GM21737 (cell line): ENCODE results near the gene PPFIA2.

Experiments used
- ATAC-seq: cut with Tn5 transposase; IDR thresholded peaks from one replicate; pipeline ENCODE4 v1.9.1; 2021; ENCODE audit warnings: mild to moderate bottlenecking, moderate library complexity; ENCODE audit not compliant: unreplicated experiment

The PPFIA2 gene

DNA sequence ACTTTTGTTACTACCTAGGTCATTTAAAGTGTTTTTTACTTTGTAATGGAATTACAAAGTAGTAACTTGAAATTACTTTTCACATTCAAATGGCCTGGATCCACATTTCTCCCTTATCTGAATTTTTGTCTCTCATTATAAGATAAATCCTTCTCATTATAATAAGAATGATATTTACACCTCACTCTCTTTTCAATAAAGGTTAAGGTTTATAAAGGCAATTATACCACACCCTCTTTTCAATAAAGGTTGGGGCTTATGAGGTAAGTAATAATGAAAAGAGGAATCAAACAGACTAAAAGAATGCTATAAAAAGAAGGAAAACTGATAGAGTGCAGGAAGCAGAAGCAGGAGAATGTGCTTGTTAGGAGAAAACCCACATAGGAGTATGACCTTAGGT lies 470.5 kb downstream of the PPFIA2 start:
- no peak for ATAC-seq

DNA sequence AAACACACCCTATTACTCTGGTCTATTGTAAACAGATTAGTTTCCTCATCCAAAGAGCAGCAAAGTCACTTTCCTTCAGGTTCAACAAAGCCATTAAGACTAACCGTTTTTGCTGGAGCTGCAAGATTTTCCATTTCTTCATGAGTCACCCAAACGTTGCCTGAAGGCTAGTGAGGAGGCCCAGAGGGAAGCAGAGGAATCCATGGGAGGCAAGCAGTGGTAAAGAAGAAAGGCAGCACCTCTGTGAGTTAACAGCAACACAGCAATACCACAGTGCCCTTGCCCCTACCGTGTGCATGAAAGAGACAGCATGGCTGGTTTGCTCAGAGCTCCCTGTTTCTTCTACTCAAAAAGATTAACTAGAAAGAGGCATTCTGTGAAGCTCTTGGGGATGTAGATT lies 475.0 kb downstream of the PPFIA2 start:
- ATAC-seq, result no peak

DNA sequence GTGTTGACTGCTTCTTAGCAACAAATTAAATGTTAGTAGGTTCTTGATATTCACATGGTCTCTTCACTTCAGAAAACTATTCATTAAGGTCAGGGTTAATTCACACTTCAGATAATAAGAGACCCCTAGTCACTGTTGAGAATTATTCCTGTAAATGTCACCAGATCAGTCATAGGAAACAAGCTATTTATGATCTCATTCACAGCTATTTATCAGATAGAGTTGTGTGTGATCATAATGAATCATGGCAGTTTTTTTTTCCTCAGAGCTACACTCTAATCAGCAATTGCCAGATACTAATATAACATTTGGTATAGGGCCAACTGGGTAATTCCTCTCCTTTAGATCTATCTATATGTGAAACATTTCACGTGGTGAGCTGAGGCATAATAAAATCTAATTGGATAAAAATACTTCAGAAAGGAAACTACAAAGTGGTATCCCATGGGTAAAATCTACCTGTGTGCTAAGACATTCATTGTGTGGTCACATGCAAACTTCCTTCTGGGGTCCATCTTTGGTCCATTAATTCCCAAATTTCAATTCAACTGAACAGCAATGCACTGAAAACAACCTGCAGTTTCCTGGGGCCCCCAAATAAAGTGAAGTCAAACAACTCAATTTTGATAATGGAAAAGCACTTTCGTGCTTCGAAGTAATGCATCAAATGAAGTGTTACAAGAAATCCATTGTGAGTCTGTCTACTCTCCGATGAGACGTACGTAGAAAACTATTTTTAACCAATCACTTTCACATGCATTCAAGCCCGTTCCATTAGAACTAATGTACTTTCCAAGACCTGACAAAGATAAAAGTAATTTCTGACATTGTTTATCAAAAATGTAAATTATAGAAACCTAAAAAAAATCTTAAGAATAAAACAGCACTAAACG lies 484.3 kb downstream of the PPFIA2 start:
- ATAC-seq, result no peak

DNA sequence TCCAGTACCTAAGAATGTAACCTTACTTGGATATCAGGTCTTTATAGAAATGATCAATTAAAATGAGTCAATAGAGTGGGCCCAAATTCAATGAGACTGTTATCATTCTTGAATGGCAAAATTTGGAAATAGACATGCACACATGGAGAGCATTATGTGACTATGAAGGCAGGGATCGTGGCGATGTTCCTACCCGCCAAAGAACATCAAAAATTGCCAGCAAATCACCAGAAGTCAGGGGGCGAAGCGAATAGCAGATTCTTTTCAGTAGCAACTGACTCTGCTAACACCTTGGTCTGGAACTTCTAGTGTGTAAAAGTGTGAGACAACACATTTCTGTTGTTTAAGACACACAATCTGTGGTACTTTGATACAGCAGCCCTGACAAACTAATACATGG lies 488.8 kb downstream of the PPFIA2 start:
- ATAC-seq, result no peak

DNA sequence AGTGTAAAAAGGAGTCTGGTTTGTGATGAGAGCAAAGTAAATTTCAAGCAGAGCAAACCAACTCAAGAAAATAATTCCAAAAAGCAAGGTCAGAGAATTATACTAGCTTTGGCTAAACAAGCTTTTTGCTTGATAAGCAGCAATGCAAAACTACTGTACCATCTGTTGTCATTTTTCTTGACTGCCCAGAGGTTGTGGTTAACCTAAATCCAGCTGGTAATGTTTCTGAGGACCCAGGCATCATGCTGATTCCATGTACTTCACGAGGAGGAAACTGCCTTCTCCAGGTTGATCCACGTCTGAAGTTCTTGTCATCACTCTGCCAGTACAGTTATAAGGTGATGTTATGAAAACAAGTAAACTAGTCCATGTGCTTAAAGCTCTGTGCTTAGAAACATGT lies 496.1 kb downstream of the PPFIA2 start:
- ATAC-seq, result no peak

DNA sequence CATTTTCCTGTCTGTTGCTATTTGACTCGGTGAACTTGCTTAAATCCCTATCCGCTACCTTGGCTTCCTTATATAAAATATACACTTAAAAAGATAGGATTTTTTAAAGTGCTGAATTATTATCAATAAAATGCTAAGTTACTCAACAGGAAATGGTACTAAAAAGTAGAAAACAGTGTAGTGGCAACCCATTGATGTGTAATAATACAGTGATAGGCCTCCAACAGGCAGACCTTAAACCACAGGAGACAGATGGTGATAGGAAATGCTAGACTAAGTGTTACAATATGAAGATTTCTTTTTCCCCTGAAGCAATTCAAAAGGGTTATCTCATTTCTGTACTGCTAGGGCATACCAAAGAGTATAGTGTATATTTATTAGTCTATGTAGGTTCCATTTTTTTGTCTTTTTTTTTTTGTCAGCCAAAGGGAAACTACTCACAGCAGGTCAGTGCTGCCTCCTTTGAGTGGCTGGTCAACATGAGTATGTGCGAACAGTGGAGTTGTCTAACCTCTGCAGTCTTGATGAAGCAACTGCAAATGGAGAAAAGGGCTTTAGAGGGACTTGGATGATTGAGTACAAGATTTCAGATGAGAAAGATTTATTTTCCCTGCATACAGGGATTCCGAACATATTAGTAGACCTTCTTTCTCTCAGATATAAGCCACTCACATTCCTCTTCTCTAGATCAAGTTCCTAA lies 497.5 kb downstream of the PPFIA2 start:
- ATAC-seq, result no peak

DNA sequence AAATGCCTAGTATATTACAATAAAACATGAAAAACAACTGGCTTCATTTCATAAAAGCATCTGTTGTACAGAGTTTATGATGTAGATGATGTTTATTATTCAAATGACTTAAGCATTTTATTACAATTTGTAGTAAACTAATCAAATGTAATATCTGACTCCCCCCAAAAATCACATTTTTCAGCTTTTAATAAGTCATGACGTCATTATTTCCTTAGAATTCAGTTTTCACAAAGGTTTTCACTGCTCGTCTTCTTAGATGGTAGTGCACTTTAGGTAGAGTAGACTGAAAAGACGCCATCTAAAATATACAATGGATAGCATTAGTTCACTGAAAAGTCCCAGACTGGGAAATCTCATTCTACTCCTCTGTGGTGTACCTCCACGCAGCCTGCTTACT lies 499.8 kb downstream of the PPFIA2 start:
- no peak for ATAC-seq

DNA sequence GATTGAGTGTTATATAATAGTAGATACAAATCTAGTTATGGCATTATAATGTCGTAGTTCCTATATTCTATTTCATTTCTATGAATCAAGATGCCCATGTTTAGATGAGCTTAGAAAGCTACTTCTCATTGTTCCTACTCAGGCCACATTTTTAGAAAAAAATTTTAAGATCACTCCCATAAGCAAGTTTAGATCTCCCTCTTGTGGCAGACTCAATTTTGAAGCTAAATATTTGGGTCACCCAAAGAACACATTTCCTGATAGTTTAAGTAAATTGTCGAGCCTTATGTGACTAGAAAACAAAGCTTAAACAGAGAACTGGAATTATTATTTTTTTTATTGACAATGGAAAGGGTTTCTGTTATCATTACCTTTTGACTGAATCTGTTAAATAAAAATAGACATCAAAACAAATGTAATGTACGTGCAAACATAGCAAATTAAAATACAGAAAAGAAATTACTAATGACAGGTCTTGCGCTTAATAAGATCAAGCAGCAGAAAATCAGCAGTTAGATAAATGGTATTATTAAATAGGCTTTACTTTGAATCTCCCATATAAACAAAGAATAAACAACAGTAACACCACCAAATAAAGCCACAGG lies 501.1 kb downstream of the PPFIA2 start:
- ATAC-seq, result no peak

DNA sequence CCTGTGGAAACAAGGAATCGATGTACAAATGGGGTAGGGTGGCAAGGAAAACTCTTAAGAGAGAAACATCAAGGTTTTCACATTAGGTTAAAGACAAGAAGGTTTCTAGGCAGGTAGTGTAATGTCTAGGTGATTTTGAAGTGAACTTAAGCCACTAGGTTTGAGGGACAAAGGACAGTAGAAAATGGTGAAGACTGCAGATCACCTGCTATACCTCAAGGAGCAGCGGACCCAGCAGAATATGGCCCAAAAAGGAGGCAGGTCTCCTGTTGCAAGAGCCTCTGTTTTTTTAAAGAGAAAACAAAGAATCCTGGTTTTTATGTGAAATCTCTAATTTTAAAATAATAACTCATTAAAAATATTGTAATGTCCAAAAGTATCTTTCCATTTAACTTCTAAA lies 503.2 kb downstream of the PPFIA2 start:
- ATAC-seq, result no peak

DNA sequence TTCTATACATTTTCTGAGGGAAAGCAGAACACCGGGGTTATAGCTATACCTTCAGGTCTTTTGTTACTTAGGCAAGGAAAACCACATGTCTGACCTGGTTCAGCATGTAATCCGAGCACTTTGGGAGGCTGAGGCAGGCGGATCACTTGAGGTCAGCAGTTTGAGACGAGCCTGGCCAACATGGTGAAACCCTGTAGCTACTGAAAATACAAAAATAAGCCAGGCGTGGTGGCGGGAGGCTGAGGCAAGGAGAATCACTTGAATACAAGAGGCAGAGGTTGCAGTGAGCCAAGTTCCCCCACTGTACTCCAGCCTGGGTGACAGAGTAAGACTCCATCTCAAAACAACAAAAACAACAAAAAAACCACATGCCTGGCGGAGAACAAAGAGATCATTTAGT lies 503.7 kb downstream of the PPFIA2 start:
- no peak for ATAC-seq

DNA sequence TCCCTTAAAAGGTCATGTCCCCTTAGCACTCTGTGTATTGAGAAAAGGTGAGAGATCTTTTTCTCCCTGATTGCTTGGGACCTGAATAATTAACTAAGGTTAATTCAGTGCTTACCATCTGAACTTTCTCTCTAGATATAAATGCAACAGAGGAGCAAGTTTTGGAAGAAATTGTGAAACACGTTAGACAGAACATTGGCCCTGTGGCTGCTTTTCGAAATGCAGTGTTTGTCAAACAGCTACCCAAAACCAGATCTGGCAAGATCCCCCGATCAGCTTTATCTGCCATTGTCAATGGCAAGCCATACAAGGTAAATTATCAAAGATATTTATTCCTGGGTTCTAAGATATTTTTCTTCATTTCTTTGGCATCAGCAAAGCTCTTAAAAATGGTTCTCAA lies 505.8 kb downstream of the PPFIA2 start:
- no peak for ATAC-seq

DNA sequence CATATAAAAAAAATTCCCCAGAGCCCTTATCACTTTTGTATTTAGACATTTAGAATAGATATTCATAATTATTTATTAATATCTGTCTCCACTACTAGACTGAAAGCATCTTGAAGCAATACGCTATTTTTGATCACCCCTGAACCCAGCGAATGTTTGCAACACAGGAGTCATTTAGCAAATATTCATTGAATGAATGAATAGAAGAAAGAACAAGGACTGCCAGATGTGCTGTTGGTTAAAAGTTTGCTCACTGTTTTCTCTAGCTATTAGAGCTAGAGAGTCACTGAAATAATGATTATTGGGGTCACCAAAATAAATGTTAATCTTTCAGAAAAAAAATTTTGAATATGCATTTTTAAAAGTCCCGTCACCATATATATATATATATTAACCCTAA lies 506.9 kb downstream of the PPFIA2 start:
- no peak for ATAC-seq

DNA sequence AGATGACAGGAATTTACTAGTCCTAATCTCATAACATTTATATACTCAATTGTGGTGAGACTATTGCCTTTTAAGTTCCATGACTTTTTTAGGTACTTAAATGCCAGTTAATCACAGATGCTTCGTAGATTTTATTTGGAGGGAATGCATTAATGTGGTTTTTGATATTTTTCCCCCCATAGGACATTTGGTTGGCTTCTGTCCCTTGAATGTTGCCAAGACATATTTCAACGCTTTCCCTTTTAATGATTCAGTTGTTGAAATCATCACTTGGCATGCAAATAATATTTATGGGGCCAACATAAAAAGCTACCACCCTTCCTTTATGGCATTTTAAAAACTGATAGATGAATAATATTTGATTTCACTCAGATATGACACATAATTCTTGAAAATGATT lies 509.2 kb downstream of the PPFIA2 start:
- ATAC-seq, result no peak

DNA sequence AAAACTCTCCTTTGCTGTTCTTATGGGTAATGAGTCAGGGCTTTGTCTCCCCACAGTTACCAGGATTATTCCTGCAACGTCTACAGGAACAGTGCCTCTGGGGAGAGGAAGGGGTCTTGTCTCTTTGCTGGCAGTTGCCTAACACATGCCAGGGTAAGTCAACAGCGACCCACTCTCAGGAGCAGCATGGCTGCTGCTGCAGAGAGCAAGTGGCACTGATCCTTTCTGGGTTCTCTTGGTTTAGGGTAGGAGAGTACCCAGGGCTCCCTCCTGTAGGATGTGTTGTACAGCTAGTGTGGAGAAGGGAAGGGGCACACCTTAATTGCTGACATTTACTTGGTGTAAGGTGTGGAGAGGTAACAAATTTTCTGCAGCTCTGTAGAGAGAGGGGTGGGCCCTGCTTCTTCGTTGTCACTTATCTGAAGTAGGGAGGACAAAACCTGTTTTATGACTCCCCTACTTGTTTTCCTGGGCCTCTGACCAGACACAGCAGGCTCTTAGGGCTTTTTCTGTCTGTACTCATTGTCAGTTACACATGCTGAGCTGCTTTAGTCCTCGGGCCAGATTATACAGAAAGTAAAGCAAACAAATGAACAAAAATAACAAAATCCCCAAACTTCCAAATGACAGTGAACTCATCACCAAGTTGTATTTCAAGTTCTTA lies 513.1 kb downstream of the PPFIA2 start:
- no peak for ATAC-seq

DNA sequence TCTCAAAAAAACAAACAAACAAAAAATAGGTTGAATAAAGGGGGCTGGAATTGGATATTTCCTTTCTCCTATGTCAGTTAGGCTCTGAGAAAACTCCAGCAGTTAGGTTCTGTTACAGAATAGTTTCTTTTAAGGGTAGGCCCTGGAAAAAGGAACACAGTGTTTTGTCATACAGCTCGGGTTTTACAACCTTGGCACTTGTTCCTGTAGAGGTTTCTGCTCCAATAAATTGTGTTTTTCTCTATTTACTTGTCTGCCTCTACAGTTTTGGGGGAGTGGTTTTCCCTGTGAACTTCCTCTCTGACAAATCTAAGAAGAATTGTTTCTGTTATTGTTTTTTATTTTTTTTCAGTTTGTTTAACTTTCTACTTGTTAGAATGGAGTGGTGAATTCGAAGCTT lies 513.7 kb downstream of the PPFIA2 start:
- no peak for ATAC-seq

DNA sequence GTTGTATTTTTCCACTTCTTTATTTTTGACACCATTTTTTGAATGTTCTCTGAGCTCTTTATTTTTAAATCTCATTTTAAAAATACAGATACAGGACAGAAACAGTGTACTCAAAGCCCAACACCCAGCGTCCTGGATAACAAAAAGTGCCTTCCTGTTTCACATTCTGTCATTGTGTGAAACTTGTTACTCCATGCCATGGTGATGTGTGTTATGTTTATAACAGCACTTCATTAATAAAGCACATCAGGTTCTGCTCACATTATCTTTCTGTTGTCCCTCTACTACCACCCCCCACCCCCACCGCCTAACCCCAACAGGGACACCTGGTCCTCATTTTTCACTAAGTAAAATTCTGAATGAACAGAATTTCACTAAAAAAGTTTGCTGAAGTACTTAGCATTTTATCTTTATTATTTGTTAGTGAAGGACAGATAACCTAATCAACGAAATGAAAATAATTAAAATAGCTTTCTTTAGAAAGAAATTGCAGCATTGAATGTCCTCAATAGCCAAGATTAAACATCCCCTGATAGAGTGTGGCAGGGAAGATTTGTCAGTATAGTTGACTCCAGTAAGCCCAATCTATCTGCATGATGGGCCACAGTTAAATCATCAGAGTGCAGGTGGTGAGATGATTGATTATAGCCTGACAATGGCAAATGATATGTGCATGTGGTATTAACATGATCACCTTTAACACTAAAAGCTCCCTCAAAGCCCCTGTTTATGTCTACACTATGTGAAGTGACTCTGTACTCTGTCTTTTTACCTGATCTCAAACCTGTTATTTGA lies 527.4 kb downstream of the PPFIA2 start:
- no peak for ATAC-seq

DNA sequence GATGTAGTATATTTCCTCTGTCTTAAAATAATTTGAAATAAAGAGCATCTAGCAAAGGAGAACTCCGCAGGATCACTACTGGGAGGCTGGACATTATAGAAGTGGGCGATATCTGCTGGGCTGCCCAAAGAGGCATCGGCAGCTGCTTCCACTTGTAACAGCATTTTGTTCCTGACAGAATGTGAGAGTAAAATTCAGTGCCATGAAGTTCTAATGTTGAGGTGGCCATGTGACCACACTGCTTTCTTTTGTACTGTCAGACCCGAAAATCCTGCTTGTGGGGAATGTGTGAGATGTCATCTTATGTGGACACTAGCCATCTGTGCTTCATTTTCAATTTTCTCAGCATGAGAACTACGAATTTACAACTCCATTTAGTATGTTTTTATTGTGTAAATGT lies 529.4 kb downstream of the PPFIA2 start:
- no peak for ATAC-seq

DNA sequence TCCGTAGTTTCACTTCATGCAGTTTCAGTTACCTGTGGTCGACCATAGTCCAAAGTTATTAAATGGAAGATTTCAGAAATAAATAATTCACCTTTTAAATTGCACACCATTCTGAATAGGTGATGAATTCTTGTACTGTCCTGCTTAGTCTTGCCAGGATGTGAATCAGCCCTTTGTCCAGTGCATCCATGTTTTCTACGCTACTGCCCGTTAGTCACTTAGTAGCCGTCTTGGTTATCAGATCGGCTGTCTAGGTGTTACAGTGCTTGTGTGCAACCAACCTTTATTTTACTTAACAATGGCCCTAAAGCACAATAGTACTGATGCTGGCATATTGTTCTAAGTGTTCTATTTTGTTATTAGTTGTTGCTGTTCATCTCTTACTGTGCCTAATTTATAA lies 534.5 kb downstream of the PPFIA2 start:
- ATAC-seq, result no peak

DNA sequence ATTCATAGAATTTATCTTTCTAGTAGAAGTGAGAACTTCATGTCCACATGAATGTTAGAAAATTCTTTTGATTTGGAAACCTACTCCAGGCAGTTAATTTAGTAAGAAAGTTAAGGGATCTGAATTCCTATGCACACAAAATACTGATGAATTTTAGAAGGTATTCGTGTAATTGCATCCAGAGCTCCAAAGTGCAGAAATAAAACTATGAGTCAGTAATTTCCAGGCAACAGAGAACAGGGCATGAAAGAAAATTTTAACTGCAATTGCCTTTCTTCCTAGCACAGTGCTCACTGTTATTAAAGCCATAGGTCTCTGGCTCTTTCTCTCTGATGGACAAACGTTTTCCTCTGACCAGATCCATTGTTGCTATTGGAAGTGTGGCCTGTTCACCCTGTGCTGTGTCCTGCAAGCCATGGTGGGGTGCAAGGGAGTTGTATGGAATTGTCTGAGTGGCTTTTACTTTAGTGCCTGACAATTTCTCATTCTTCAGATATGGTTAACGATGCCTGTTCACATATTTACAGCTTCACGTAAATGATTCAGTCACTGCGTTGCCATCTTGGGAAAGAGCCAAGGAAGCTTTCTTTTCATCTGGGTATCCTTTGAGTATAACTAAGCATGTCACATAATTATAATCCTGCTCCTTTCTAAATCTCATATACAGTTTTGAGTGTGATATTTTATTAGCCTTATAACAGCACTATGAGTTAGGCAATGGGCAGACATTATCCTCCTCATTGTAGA lies 536.1 kb downstream of the PPFIA2 start:
- no peak for ATAC-seq

DNA sequence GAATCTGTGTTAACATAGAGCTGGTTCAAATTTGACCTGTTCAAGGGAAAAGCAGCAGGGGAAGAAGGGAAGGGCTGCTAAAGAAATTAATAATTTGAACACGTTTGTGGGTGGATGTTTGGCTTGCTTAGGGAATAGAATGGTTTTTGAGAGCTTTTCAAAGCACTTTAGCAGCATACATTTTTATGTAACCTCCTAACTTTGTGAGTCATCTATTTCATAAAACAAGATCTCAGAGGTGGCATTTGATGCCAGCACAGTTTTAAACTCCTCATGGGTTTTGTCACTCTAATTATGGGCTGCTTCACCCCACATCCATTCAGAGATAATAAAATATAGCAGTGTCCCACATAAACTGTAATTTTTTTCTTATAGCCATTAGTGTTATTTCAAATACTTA lies 537.5 kb downstream of the PPFIA2 start:
- no peak for ATAC-seq
